OCI-LY1 (cell line): ENCODE results near the gene BEAN1.

ENCODE experiments used
- EZH2 ChIP-seq: fragments of 200-600 bp; sonication (generic), shearing (Covaris generic); IDR thresholded peaks from 2 replicates; pipeline ENCODE4 v1.8.0; 2017; ENCODE audit warnings: borderline replicate concordance, mixed run types, mild to moderate bottlenecking, antibody characterized with exemption, low read length, moderate library complexity, mixed read lengths
- TF ChIP-seq, protein P1 (sequence below): fragments of 200-600 bp; sonication (generic), shearing (Covaris generic); IDR thresholded peaks from 2 replicates; pipeline ENCODE4 v1.5.1; 2017; ENCODE audit warnings: mild to moderate bottlenecking, antibody characterized with exemption, low read length, moderate library complexity, mixed read lengths

DNA sequence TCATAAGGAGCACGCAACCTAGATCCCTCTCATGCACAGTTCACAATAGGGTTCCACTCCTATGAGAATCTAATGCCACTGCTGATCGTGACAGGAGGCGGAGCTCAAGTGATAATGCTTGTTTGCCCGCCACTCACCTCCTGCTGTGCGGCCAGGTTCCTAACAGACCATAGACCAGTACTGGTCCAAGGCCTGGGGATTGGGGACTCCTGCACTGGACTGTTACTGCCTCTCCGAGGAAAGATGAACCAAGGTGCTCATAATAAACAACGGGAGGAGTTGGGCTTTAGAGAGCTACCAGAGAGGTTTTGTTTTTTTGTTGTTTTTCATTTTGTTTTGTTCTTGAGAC lies 64.6 kb downstream of the BEAN1 start:
- TF ChIP-seq, protein P1, sequence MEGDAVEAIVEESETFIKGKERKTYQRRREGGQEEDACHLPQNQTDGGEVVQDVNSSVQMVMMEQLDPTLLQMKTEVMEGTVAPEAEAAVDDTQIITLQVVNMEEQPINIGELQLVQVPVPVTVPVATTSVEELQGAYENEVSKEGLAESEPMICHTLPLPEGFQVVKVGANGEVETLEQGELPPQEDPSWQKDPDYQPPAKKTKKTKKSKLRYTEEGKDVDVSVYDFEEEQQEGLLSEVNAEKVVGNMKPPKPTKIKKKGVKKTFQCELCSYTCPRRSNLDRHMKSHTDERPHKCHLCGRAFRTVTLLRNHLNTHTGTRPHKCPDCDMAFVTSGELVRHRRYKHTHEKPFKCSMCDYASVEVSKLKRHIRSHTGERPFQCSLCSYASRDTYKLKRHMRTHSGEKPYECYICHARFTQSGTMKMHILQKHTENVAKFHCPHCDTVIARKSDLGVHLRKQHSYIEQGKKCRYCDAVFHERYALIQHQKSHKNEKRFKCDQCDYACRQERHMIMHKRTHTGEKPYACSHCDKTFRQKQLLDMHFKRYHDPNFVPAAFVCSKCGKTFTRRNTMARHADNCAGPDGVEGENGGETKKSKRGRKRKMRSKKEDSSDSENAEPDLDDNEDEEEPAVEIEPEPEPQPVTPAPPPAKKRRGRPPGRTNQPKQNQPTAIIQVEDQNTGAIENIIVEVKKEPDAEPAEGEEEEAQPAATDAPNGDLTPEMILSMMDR, result no peak
- TF ChIP-seq EZH2, result no peak
